ENCODE results near the gene CELF1. TPM values are rescaled to one million over a fixed set of nuclear protein-coding genes. Genes with fewer than 3 reads are reported as not detected.

Gene CELF1
- total and polyA plus RNA-seq, 2 of the 4 experiments (the other 2 are of a cell fraction): 63.3 to 135 TPM

DNA sequence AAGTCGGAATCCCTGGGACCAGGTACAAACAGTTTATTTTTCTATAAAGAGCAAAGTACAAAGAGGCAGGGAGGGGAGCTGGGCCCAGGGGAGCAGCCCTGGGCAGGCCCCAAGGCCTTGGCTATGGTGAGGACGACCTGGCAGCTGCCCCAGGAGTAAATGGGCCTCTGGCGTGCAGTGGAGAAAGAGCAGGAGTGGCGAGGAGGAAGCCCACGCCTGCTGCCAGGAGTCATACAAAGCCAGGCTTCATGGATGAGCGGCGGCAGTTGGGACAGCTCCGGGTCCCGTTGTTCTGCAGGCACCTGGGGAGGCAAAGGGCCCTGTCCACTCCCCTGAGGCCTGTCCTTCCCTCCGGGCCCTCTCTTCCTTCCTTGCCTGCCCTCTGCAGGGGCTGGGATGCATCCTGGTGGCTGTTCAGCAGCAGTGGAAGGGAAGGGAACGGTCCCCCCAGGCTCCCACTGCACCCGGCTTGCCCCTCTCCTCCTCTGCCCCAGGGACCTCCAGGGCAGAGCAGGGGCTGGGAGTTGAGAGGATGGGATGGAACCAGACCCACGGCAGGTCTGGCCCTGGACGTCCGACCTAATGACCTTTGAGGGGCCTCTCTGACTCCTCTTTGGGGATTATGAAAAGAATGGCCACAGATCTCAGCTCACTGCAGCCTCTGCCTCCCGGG lies 115.0 kb downstream of the CELF1 start:
- H3K79me1 ChIP-seq (ENCODE audit: low read depth in 1 of 2, low read length in 2 of 2): no peaks in the 10 kb centered on the region
- H2BK15ac ChIP-seq (ENCODE audit: low read depth, low read length): no peak overlapping the region
- H3K4ac ChIP-seq (ENCODE audit: low read depth, low read length): no peak overlapping the region
- H3K9me1 ChIP-seq (ENCODE audit: insufficient read depth, low read length): peaks cover 3% of the 10 kb centered on the region; the same call in 1 of the 2 replicates
- H3K18ac ChIP-seq (ENCODE audit: low read depth, low read length): no peak overlapping the region
- H4K20me1 ChIP-seq (ENCODE audit: insufficient read depth, low read length): no peaks in the 10 kb centered on the region
- ChIA-PET POLR2A (ENCODE audit: unreplicated experiment) (no interaction called here), CTCF (no interaction called here)
- TF ChIP-seq RFX5 (IDR thresholded peaks at IDR 0.05; ENCODE audit: low read depth, low read length) (no peak), CEBPB (IDR thresholded peaks at IDR 0.05; ENCODE audit: low read depth, low read length) (no peak), POLR2A (IDR thresholded peaks at IDR 0.05; ENCODE audit: low read depth, low read length) (no peak)
- TF ChIP-seq, protein P1, sequence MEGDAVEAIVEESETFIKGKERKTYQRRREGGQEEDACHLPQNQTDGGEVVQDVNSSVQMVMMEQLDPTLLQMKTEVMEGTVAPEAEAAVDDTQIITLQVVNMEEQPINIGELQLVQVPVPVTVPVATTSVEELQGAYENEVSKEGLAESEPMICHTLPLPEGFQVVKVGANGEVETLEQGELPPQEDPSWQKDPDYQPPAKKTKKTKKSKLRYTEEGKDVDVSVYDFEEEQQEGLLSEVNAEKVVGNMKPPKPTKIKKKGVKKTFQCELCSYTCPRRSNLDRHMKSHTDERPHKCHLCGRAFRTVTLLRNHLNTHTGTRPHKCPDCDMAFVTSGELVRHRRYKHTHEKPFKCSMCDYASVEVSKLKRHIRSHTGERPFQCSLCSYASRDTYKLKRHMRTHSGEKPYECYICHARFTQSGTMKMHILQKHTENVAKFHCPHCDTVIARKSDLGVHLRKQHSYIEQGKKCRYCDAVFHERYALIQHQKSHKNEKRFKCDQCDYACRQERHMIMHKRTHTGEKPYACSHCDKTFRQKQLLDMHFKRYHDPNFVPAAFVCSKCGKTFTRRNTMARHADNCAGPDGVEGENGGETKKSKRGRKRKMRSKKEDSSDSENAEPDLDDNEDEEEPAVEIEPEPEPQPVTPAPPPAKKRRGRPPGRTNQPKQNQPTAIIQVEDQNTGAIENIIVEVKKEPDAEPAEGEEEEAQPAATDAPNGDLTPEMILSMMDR (conservative IDR thresholded peaks at IDR 0.05; ENCODE audit: low read depth, low read length): no peak
- TF ChIP-seq, protein P2, sequence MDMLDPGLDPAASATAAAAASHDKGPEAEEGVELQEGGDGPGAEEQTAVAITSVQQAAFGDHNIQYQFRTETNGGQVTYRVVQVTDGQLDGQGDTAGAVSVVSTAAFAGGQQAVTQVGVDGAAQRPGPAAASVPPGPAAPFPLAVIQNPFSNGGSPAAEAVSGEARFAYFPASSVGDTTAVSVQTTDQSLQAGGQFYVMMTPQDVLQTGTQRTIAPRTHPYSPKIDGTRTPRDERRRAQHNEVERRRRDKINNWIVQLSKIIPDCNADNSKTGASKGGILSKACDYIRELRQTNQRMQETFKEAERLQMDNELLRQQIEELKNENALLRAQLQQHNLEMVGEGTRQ (IDR thresholded peaks at IDR 0.05; ENCODE audit: low read depth, low read length): no peak
- dilution Hi-C loops (cut with HindIII; ENCODE audit: low sequenced_read_pairs, unreplicated experiment): no loop called here
- H3K36me3 ChIP-seq (ENCODE audit: control insufficient read depth, insufficient read depth, low read length): no peaks in the 10 kb centered on the region
- no peak overlapping the region for H4K8ac ChIP-seq (ENCODE audit: low read depth in 2 of 2, low read length in 2 of 2)
- no peak overlapping the region for H4K5ac ChIP-seq (ENCODE audit: low read depth, low read length)
- no peak overlapping the region for H3K4me3 ChIP-seq (ENCODE audit: insufficient read depth, low read depth, low read length)
- no peak overlapping the region for H4K91ac ChIP-seq (ENCODE audit: insufficient read depth, low read depth, low read length)
- H2AFZ ChIP-seq (replicated peaks; ENCODE audit: low read length, poor library complexity): no peak overlapping the region
- no peak overlapping the region for H3K4me2 ChIP-seq (ENCODE audit: low read depth, low read length)
- no TSS peak for BruUV-seq (replicated peaks)
- H3K9ac ChIP-seq (ENCODE audit: low read depth, low read length): no peak overlapping the region
- no peak overlapping the region for H2AK5ac ChIP-seq (ENCODE audit: low read depth, low read length)
- no peak; the same call in 1 of the 2 replicates for ATAC-seq (ENCODE audit: low read depth)
- no peak overlapping the region for H2AK9ac ChIP-seq (replicated peaks; ENCODE audit: low read depth, low read length, poor library complexity)
- intact Hi-C loops (cut with micrococcal nuclease): no loop called here
- no peak overlapping the region for H3K23ac ChIP-seq (ENCODE audit: low read depth, low read length)
- no peak for DNase-seq
- H2BK120ac ChIP-seq (ENCODE audit: low read depth, low read length): no peak overlapping the region
- H3K4me1 ChIP-seq (ENCODE audit: control insufficient read depth, insufficient read depth, low read length): no peaks in the 10 kb centered on the region
- H2BK5ac ChIP-seq (ENCODE audit: low read depth, low read length, poor library complexity, severe bottlenecking): no peak overlapping the region
- H3K14ac ChIP-seq (replicated peaks; ENCODE audit: low read depth, low read length): no peak overlapping the region
- in situ Hi-C loops (cut with MboI; ENCODE audit: low sequenced_read_pairs): no loop called here
- H3K9me3 ChIP-seq (ENCODE audit: control insufficient read depth, insufficient read depth, low read length): no peaks in the 10 kb centered on the region
- 60% methylated on average over 2 of the region's 16 CpGs; no CpG with 5 or more reads in 1 of the 2 experiments for WGBS, 2 experiments (ENCODE audit: extremely low coverage in 2 of 2, insufficient read length in 1 of 2)
- no peak overlapping the region for H2BK20ac ChIP-seq (ENCODE audit: low read depth, low read length)
- no peaks in the 10 kb centered on the region for H3K27me3 ChIP-seq (ENCODE audit: control insufficient read depth, insufficient read depth, low read length)
- no peak overlapping the region for H3K56ac ChIP-seq (ENCODE audit: extremely low read depth, insufficient read depth, low read length)
- no peak overlapping the region for H3K27ac ChIP-seq (ENCODE audit: insufficient read depth, low read length)

Data from IMR-90 (cell line).